Neural cell (in vitro differentiated cells): ENCODE data around the gene MPC2. TPM values are rescaled to one million over a fixed set of nuclear protein-coding genes. Genes with fewer than 3 reads are reported as not detected.
A peak's percentile ranks its signal among the peaks of the same experiment; 100 is the strongest.
"Not testable (repeated sequence)": the region's sequence is repeated elsewhere in the genome, so short reads cannot be mapped to it uniquely, and the experiment has no call there.

Source experiments
- H2AFZ ChIP-seq: fragments of 200-600, 300-800 bp; sonication (generic), shearing (Covaris generic); 2 replicates; pipeline ENCODE4 v1.6.0; 2014; ENCODE audit warnings: low read depth, mild to moderate bottlenecking, antibody characterized with exemption, low read length, moderate library complexity
- H3F3A ChIP-seq: fragments of 200-600 bp; shearing (Covaris generic); 2 replicates; pipeline ENCODE4 v1.6.1; 2016; ENCODE audit warnings: mild to moderate bottlenecking, moderate library complexity, mixed read lengths, antibody characterized with exemption, low read length; ENCODE audit not compliant: insufficient read depth, poor library complexity, severe bottlenecking
- H3K27ac ChIP-seq: fragments of 200-600, 300-800 bp; sonication (generic), shearing (Covaris generic); 2 replicates; pipeline ENCODE4 v1.5.1; 2014; ENCODE audit warnings: mild to moderate bottlenecking, low read length, moderate library complexity
- H3K27me3 ChIP-seq: fragments of 300-800, 200-600 bp; sonication (generic), shearing (Covaris generic); 2 replicates; pipeline ENCODE4 v1.6.0; 2014; ENCODE audit warnings: mild to moderate bottlenecking, low read depth, low read length, moderate library complexity; ENCODE audit not compliant: insufficient read depth
- H3K36me3 ChIP-seq: fragments of 300-800, 200-600 bp; sonication (generic), shearing (Covaris generic); 2 replicates; pipeline ENCODE4 v1.5.1; 2014; ENCODE audit warnings: mild to moderate bottlenecking, antibody characterized with exemption, low read length, moderate library complexity; ENCODE audit not compliant: insufficient read depth
- H3K4me2 ChIP-seq: fragments of 300-800, 200-600 bp; sonication (generic), shearing (Covaris generic); 2 replicates; pipeline ENCODE4 v1.6.0; 2014; ENCODE audit warnings: mild to moderate bottlenecking, low read length
- H3K4me3 ChIP-seq: fragments of 300-800, 200-600 bp; sonication (generic), shearing (Covaris generic); 2 replicates; pipeline ENCODE4 v1.5.1; 2014; ENCODE audit warnings: mild to moderate bottlenecking, low read length, moderate library complexity
- H3K79me2 ChIP-seq: fragments of 200-600 bp; shearing (Covaris generic); replicated peaks from 2 replicates; pipeline ENCODE4 v1.6.0; 2014; ENCODE audit warnings: mild to moderate bottlenecking, low read length, moderate library complexity; ENCODE audit not compliant: insufficient read depth
- H3K9ac ChIP-seq: fragments of 300-800, 200-600 bp; sonication (generic), shearing (Covaris generic); 2 replicates; pipeline ENCODE4 v1.6.1; 2016; ENCODE audit warnings: mild to moderate bottlenecking, low read length, mixed read lengths
- H3K9me2 ChIP-seq: fragments of 200-600 bp; shearing (Covaris generic); 2 replicates; pipeline ENCODE4 v1.6.1; 2016; ENCODE audit warnings: mild to moderate bottlenecking, low read length, mixed read lengths; ENCODE audit not compliant: insufficient read depth
- H3K9me3 ChIP-seq: fragments of 200-600, 300-800 bp; sonication (generic), shearing (Covaris generic); 2 replicates; pipeline ENCODE4 v1.6.1; 2016; ENCODE audit warnings: mild to moderate bottlenecking, mixed run types, low read length, moderate library complexity, mixed read lengths
- H4K20me1 ChIP-seq: fragments of 200-600 bp; shearing (Covaris generic); 2 replicates; pipeline ENCODE4 v1.6.1; 2016; ENCODE audit warnings: mild to moderate bottlenecking, mixed run types; ENCODE audit not compliant: insufficient read depth
- EP300 ChIP-seq: fragments of 450-650 bp; conservative IDR thresholded peaks from 2 replicates; pipeline ENCODE4 v1.6.1; 2014; ENCODE audit warnings: antibody characterized with exemption, mild to moderate bottlenecking, moderate library complexity; ENCODE audit not compliant: poor library complexity, severe bottlenecking
- EZH2 ChIP-seq: fragments of 200-600, 300-800 bp; shearing (Covaris generic), sonication (generic); IDR thresholded peaks from 2 replicates; pipeline ENCODE4 v1.6.1; 2014; ENCODE audit warnings: antibody characterized with exemption, low read length, borderline replicate concordance, mild to moderate bottlenecking; ENCODE audit not compliant: insufficient read depth, poor library complexity, severe bottlenecking
- MXI1 ChIP-seq: fragments of 450-650 bp; conservative IDR thresholded peaks from 2 replicates; pipeline ENCODE4 v1.6.1; 2014; ENCODE audit warnings: antibody characterized with exemption, mild to moderate bottlenecking; ENCODE audit not compliant: poor library complexity, severe bottlenecking
- POLR2AphosphoS5 ChIP-seq: IDR thresholded peaks from 2 replicates; pipeline ENCODE4 v1.6.1; 2012
- RAD21 ChIP-seq: fragments of 450-650 bp; conservative IDR thresholded peaks from 2 replicates; pipeline ENCODE4 v1.6.1; 2014; ENCODE audit warnings: antibody characterized with exemption, mild to moderate bottlenecking, moderate library complexity
- SMC3 ChIP-seq: fragments of 450-650 bp; conservative IDR thresholded peaks from 2 replicates; pipeline ENCODE4 v1.6.1; 2014; ENCODE audit warnings: antibody characterized with exemption, mild to moderate bottlenecking, moderate library complexity; ENCODE audit not compliant: poor library complexity
- TAF1 ChIP-seq: IDR thresholded peaks from 2 replicates; pipeline ENCODE4 v1.6.1; 2012; ENCODE audit warnings: low read depth
- polyA plus RNA-seq: library from polyadenylated mRNA; depleted of rRNA; stranded (reverse); fragments of >200 nt; gene quantifications from 2 replicates; pipeline ENCODE4 v1.2.3, GENCODE V29; 2014
- TF ChIP-seq, protein P1 (sequence below): IDR thresholded peaks from 2 replicates; pipeline ENCODE4 v1.6.1; 2012; ENCODE audit warnings: borderline replicate concordance
- TF ChIP-seq, protein P2 (sequence below): fragments of 450-650 bp; IDR thresholded peaks from 2 replicates; pipeline ENCODE4 v1.5.1; 2014; ENCODE audit warnings: antibody characterized with exemption, mild to moderate bottlenecking, moderate library complexity; ENCODE audit not compliant: poor library complexity, severe bottlenecking

MPC2 gene
- polyA plus RNA-seq, 1 donor from 2014 or later: 104 TPM

- H3K36me3 ChIP-seq: no peaks in the 10 kb centered on the region
- no peak overlapping the region for H3K9ac ChIP-seq
- no peak overlapping the region for H3K4me3 ChIP-seq
- H3K4me2 ChIP-seq: no peak overlapping the region
- no peaks in the 10 kb centered on the region for H4K20me1 ChIP-seq
- no peak for TF ChIP-seq EZH2
- TF ChIP-seq, protein P1, sequence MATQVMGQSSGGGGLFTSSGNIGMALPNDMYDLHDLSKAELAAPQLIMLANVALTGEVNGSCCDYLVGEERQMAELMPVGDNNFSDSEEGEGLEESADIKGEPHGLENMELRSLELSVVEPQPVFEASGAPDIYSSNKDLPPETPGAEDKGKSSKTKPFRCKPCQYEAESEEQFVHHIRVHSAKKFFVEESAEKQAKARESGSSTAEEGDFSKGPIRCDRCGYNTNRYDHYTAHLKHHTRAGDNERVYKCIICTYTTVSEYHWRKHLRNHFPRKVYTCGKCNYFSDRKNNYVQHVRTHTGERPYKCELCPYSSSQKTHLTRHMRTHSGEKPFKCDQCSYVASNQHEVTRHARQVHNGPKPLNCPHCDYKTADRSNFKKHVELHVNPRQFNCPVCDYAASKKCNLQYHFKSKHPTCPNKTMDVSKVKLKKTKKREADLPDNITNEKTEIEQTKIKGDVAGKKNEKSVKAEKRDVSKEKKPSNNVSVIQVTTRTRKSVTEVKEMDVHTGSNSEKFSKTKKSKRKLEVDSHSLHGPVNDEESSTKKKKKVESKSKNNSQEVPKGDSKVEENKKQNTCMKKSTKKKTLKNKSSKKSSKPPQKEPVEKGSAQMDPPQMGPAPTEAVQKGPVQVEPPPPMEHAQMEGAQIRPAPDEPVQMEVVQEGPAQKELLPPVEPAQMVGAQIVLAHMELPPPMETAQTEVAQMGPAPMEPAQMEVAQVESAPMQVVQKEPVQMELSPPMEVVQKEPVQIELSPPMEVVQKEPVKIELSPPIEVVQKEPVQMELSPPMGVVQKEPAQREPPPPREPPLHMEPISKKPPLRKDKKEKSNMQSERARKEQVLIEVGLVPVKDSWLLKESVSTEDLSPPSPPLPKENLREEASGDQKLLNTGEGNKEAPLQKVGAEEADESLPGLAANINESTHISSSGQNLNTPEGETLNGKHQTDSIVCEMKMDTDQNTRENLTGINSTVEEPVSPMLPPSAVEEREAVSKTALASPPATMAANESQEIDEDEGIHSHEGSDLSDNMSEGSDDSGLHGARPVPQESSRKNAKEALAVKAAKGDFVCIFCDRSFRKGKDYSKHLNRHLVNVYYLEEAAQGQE: no peak
- no peak for TF ChIP-seq TAF1
- TF ChIP-seq EP300: no peak
- TF ChIP-seq POLR2AphosphoS5: no peak
- TF ChIP-seq MXI1: no peak
- no peak for TF ChIP-seq RAD21
- no peak for TF ChIP-seq SMC3
- TF ChIP-seq, protein P2, sequence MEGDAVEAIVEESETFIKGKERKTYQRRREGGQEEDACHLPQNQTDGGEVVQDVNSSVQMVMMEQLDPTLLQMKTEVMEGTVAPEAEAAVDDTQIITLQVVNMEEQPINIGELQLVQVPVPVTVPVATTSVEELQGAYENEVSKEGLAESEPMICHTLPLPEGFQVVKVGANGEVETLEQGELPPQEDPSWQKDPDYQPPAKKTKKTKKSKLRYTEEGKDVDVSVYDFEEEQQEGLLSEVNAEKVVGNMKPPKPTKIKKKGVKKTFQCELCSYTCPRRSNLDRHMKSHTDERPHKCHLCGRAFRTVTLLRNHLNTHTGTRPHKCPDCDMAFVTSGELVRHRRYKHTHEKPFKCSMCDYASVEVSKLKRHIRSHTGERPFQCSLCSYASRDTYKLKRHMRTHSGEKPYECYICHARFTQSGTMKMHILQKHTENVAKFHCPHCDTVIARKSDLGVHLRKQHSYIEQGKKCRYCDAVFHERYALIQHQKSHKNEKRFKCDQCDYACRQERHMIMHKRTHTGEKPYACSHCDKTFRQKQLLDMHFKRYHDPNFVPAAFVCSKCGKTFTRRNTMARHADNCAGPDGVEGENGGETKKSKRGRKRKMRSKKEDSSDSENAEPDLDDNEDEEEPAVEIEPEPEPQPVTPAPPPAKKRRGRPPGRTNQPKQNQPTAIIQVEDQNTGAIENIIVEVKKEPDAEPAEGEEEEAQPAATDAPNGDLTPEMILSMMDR: no peak
- no peaks in the 10 kb centered on the region for H3F3A ChIP-seq
- peaks cover 23% of the 10 kb centered on the region for H3K79me2 ChIP-seq
- no peak overlapping the region for H3K27ac ChIP-seq
- no peaks in the 10 kb centered on the region for H3K9me2 ChIP-seq
- H3K27me3 ChIP-seq: no peaks in the 10 kb centered on the region
- H2AFZ ChIP-seq: no peak overlapping the region
- no peaks in the 10 kb centered on the region for H3K9me3 ChIP-seq
Measured at GRCh38 chr1:167929725-167930124, 7.1 kb downstream of the MPC2 start.

DNA sequence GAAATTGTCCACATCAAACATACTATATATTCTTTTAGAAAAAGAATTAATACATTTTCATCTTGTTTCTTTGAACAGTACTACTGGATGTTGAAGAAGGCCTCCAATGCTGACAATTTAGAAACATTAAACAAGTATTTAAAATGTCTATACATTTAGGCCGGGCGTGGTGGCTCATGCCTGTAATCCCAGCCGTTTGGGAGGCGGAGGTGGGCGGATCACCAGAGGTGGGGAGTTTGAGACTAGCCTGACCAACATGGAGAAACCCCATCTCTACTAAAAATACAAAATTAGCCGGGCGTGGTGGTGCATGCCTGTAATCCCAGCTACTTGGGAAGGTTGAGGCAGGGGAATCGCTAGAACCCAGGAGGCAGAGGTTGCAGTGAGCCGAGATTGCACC, 8.0 kb downstream of the MPC2 start:
- not testable (repeated sequence) for H3K9ac ChIP-seq, H3K9me3 ChIP-seq, H3K36me3 ChIP-seq, H2AFZ ChIP-seq, H4K20me1 ChIP-seq, H3K4me3 ChIP-seq, H3K27me3 ChIP-seq, H3K4me2 ChIP-seq, H3F3A ChIP-seq, H3K9me2 ChIP-seq, H3K27ac ChIP-seq
- peaks cover 23% of the 10 kb centered on the region for H3K79me2 ChIP-seq

- Histone ChIP-seq H3F3A (no peaks in the 10 kb centered on the region), H3K9ac (no peak overlapping the region), H3K27ac (no peak overlapping the region), H2AFZ (no peak overlapping the region), H3K36me3 (no peaks in the 10 kb centered on the region), H3K27me3 (no peaks in the 10 kb centered on the region), H3K79me2 (peaks cover 23% of the 10 kb centered on the region), H3K9me3 (no peaks in the 10 kb centered on the region), H3K4me2 (no peak overlapping the region), H4K20me1 (no peaks in the 10 kb centered on the region), H3K9me2 (no peaks in the 10 kb centered on the region), H3K4me3 (no peak overlapping the region)
- TF ChIP-seq, protein P2: no peak
- TF ChIP-seq POLR2AphosphoS5 (peak; percentile 39), MXI1 (no peak), RAD21 (no peak), EZH2 (no peak), EP300 (no peak), TAF1 (no peak), SMC3 (no peak)
- TF ChIP-seq, protein P1: no peak
Measured at GRCh38 chr1:167928457-167928852, 8.4 kb downstream of the MPC2 start.
